HTR-8/SVneo (cell line): Measurements from ENCODE around the gene XYLT1.
"Not testable (repeated sequence)": the region's sequence is repeated elsewhere in the genome, so short reads cannot be mapped to it uniquely, and the experiment has no call there.

Experiments used
- DNase-seq: peaks from one replicate; pipeline ENCODE4 v3.0.0; 2011; ENCODE audit warnings: low spot score, mixed read lengths; ENCODE audit not compliant: insufficient read length
- FAIRE-seq: peaks from 2 replicates; lab custom pipeline; 2011; peaks lifted over from hg19 to GRCh38; lab: Jason Lieb, UNC

Gene XYLT1

GRCh38 chr16:17470908-17471718 lies at the start of gene XYLT1:
Gene XYLT1, minus strand, starts transcription at chr16:17470960. Its CDS starts 164 bp downstream, at chr16:17470796.
- FAIRE-seq (no peak), DNase-seq (no peak)

GRCh38 chr16:17520111-17520510 lies 49.4 kb upstream of the XYLT1 start:
- no peak for FAIRE-seq
- DNase-seq = no peak

- FAIRE-seq (no peak), DNase-seq (no peak)
These were observed 48.6 kb upstream of the XYLT1 start for GRCh38 chr16:17519101-17519955.

- no peak for DNase-seq
- FAIRE-seq = no peak
These were observed 47.7 kb upstream of the XYLT1 start for GRCh38 chr16:17518441-17518840.

- no peak for FAIRE-seq
These were observed 44.9 kb upstream of the XYLT1 start for GRCh38 chr16:17515421-17516210.

GRCh38 chr16:17512636-17513220 lies 42.0 kb upstream of the XYLT1 start:
- FAIRE-seq (no peak), DNase-seq (no peak)

More at GRCh38 chr16:17515421-17516210, 44.9 kb upstream of the XYLT1 start:
- no peak for DNase-seq

GRCh38 chr16:17511340-17511739 lies 40.6 kb upstream of the XYLT1 start:
- FAIRE-seq (no peak), DNase-seq (no peak)

- no peak for FAIRE-seq
- no peak for DNase-seq
These were observed 39.8 kb upstream of the XYLT1 start for GRCh38 chr16:17510567-17510966.

- FAIRE-seq = no peak
These were observed 38.4 kb upstream of the XYLT1 start for GRCh38 chr16:17509194-17509593.

GRCh38 chr16:17508303-17508702 lies 37.5 kb upstream of the XYLT1 start:
- FAIRE-seq (no peak), DNase-seq (no peak)

More at GRCh38 chr16:17509194-17509593, 38.4 kb upstream of the XYLT1 start:
- DNase-seq = no peak

GRCh38 chr16:17507516-17507915 lies 36.8 kb upstream of the XYLT1 start:
- not testable (repeated sequence) for DNase-seq, FAIRE-seq

- DNase-seq, FAIRE-seq: not testable (repeated sequence)
These were observed 35.1 kb upstream of the XYLT1 start for GRCh38 chr16:17505828-17506227.

GRCh38 chr16:17504050-17504449 lies 33.3 kb upstream of the XYLT1 start:
- no peak for DNase-seq
- FAIRE-seq = no peak

GRCh38 chr16:17503331-17503730 lies 32.6 kb upstream of the XYLT1 start:
- DNase-seq (no peak), FAIRE-seq (no peak)

- DNase-seq = no peak
These were observed 30.6 kb upstream of the XYLT1 start for GRCh38 chr16:17501321-17501720.

GRCh38 chr16:17499223-17499902 lies 28.6 kb upstream of the XYLT1 start:
- FAIRE-seq (no peak), DNase-seq (no peak)

More at GRCh38 chr16:17501321-17501720, 30.6 kb upstream of the XYLT1 start:
- no peak for FAIRE-seq

- FAIRE-seq (no peak), DNase-seq (no peak)
These were observed 26.9 kb upstream of the XYLT1 start for GRCh38 chr16:17497648-17498047.

- no peak for DNase-seq
- no peak for FAIRE-seq
These were observed 26.1 kb upstream of the XYLT1 start for GRCh38 chr16:17496891-17497290.

- FAIRE-seq = no peak
These were observed 22.3 kb upstream of the XYLT1 start for GRCh38 chr16:17493012-17493411.

More at GRCh38 chr16:17493012-17493411, 22.3 kb upstream of the XYLT1 start:
- DNase-seq = no peak
